Measurements from ENCODE around the gene GART. TPM values are rescaled to one million over a fixed set of nuclear protein-coding genes. Genes with fewer than 3 reads are reported as not detected.

GART gene
- 79.2 and 150 TPM in 2 replicates for total RNA-seq

DNA sequence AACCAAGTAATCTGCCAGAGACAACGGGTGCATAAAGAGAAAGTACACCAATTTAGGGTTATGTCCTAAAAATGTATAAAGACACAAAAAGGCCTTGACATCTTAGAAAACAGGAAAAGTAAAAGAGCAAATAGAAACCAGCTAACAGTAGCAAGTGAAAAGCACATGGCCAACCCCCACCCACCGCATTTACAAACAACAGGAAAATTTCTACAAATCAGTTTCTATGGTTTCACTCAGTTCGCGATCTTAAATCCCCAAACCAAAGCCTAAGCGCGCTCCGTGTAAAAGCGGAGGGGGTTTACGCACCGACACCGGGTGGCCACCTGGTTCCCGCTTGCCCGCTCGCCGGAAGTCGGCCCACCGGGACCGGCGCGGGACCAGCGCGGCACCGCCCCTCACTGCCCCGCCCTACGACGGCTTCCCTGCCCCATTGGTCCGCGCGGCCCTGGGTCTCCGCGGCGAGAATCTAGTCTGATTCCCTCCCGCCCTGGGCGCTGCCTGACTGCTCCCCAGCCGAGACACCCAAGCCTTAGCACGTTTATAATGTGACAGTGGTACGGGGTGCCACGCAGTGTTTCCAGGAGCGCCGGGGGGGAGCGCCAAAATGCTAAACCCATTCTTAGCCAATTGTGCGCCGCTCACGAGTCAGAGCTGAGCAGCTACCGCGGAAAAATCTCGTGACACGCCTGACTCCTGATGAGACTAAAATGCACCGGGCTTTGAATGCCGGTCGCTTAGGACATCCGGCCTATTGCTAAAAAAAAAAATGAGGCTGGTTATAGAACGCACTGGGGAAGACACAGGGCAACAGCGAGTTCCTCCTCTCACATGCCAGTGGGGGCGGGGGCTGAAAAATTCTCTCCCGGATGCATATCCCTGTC is at the start of gene GART:
GART (minus strand) TSS at position 362 of the 884 bp plus-strand sequence. CDS start 2,802 bp downstream, outside the sequence.
- TF ChIP-seq CTCF (conservative IDR thresholded peaks at IDR 0.05; ENCODE audit: low read depth, low read length), result no peak
- H3K4me3 ChIP-seq (ENCODE audit: low read depth, low read length), result peak within 1 kb of the TSS; percentile 93
- DNase-seq (ENCODE audit: low read depth), result no peak

GRCh38 chr21:33588485-33589335 is 46.8 kb upstream of the GART start, which contains the start of gene DONSON:
DONSON (minus strand) TSS chr21:33588684; CDS start chr21:33588641, 43 bp downstream.
- H3K4me3 ChIP-seq (ENCODE audit: low read depth, low read length), result peak within 1 kb of the TSS; percentile 83
- TF ChIP-seq CTCF (conservative IDR thresholded peaks at IDR 0.05; ENCODE audit: low read depth, low read length), result no peak
- DNase-seq (ENCODE audit: low read depth), result no peak

GRCh38 chr21:33587792-33588484 is 46.0 kb upstream of the GART start:
- no peak for TF ChIP-seq CTCF (conservative IDR thresholded peaks at IDR 0.05; ENCODE audit: low read depth, low read length)
- H3K4me3 ChIP-seq (ENCODE audit: low read depth, low read length), result peak overlapping the region; percentile 83
- no peak for DNase-seq (ENCODE audit: low read depth)

- no peak for TF ChIP-seq CTCF (conservative IDR thresholded peaks at IDR 0.05; ENCODE audit: low read depth, low read length)
- no peak for DNase-seq (ENCODE audit: low read depth)
- no peak overlapping the region for H3K4me3 ChIP-seq (ENCODE audit: low read depth, low read length)
Measured at GRCh38 chr21:33586927-33587326, 45.0 kb upstream of the GART start.

GRCh38 chr21:33584455-33584854 is 42.5 kb upstream of the GART start:
- TF ChIP-seq CTCF (conservative IDR thresholded peaks at IDR 0.05; ENCODE audit: low read depth, low read length), result no peak
- no peak overlapping the region for H3K4me3 ChIP-seq (ENCODE audit: low read depth, low read length)
- DNase-seq (ENCODE audit: low read depth), result no peak

DNA sequence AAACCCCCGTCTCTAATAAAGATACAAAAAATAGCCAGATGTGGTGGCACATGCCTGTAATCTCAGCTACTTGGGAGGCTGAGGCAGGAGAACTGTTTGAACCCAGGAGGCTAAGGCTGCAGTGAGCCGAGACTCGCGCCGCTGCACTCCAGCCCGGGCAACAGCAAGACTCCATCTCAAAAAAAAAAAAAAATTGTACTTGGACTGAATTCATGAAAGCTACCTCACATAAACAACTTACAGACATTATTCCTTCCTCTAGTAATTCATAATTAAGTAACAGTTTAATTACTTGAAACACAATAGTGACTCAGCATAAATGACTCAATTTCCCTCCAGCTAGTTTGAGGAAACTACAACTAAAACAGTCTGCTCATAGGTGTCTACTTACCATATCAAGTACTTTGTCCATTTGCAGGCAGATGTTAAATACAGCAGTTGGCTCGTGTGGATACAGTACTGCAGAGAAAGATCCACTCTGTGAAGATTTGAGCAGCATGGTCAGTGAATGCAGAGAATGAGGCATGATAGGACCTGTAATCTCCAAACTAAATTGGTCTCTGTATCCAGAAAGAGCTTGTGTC is 37.1 kb upstream of the GART start:
- TF ChIP-seq CTCF (conservative IDR thresholded peaks at IDR 0.05; ENCODE audit: low read depth, low read length), result no peak
- H3K4me3 ChIP-seq (ENCODE audit: low read depth, low read length), result no peak overlapping the region
- no peak for DNase-seq (ENCODE audit: low read depth)

All from epithelial cell of proximal tubule (primary cell).